Metanephros (tissue), 1 donor: Measurements from ENCODE around the gene SNAPC4. TPM values are rescaled to one million over a fixed set of nuclear protein-coding genes. Genes with fewer than 3 reads are reported as not detected.

Source experiments
- total RNA-seq: library from RNA; depleted of rRNA; stranded (reverse); fragments of >200 nt; gene quantifications from one replicate; pipeline ENCODE4 v1.2.3, GENCODE V29; 2014

Gene SNAPC4, protein sequence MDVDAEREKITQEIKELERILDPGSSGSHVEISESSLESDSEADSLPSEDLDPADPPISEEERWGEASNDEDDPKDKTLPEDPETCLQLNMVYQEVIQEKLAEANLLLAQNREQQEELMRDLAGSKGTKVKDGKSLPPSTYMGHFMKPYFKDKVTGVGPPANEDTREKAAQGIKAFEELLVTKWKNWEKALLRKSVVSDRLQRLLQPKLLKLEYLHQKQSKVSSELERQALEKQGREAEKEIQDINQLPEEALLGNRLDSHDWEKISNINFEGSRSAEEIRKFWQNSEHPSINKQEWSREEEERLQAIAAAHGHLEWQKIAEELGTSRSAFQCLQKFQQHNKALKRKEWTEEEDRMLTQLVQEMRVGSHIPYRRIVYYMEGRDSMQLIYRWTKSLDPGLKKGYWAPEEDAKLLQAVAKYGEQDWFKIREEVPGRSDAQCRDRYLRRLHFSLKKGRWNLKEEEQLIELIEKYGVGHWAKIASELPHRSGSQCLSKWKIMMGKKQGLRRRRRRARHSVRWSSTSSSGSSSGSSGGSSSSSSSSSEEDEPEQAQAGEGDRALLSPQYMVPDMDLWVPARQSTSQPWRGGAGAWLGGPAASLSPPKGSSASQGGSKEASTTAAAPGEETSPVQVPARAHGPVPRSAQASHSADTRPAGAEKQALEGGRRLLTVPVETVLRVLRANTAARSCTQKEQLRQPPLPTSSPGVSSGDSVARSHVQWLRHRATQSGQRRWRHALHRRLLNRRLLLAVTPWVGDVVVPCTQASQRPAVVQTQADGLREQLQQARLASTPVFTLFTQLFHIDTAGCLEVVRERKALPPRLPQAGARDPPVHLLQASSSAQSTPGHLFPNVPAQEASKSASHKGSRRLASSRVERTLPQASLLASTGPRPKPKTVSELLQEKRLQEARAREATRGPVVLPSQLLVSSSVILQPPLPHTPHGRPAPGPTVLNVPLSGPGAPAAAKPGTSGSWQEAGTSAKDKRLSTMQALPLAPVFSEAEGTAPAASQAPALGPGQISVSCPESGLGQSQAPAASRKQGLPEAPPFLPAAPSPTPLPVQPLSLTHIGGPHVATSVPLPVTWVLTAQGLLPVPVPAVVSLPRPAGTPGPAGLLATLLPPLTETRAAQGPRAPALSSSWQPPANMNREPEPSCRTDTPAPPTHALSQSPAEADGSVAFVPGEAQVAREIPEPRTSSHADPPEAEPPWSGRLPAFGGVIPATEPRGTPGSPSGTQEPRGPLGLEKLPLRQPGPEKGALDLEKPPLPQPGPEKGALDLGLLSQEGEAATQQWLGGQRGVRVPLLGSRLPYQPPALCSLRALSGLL (N-terminal part only)
- 9.6 TPM for total RNA-seq

GRCh38 chr9:136400038-136400834, at the start of gene SNAPC4:
Gene SNAPC4, minus strand, starts transcription at chr9:136400170. Its CDS starts 1,742 bp downstream, at chr9:136398428.

DNA sequence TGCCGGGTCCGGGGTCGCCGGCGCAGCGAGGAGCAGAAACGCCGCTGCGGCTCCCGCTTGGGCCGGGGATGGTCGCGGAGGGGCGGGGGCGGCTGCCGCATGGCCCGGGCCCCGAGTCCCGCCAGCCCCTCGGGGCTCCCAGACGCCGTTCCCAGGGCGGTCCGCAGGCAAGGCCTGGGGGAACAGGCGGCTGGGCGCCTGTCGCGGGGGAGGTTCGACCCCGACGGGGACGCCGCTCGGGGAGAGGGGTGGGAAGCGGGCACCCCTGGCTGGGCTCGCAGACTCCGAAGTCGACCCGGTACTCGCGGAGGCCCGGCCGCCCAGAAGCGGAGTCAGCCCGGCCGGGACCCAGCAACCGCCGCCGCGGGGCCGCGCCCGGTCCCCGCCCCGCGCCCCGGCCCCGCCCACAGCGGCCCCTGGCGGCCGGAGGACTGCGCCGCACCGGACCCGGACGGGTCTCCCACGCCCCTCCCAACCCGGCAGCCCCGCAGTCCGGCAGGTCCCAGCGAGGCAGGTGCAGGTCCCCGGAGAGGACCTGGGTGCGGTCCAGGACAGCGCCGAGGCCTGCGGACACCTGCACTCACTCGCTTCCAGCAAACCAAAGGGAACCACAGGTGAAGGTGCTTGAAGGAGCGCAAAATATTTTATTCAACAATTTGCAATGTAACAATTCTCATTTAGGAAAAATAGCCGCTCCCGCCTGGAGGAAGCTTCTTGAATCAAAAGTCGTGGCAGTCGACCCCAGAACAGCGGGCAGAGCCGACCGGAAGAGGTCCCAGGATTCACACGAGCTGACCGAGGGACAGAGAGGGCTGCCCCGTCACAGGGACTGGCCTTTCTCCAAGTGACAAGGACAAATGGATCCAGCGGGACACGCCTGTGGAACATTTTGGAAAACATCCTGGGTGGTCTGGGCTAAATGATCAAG, 39.8 kb upstream of the SNAPC4 start, which contains the start of gene INPP5E:
INPP5E (minus strand) TSS at position 365 of the 928 bp plus-strand sequence. CDS start 426 bp downstream, outside the sequence.

GRCh38 chr9:136410500-136411287, 10.7 kb upstream of the SNAPC4 start, which contains the start of the genes ENTR1 and PMPCA:
Gene ENTR1, minus strand, starts transcription at chr9:136410614. Its CDS starts 217 bp downstream, at chr9:136410397.
Gene PMPCA, plus strand, starts transcription at chr9:136410658. Its CDS starts 11 bp downstream, at chr9:136410669.

GRCh38 chr9:136373300-136374182, 26.4 kb downstream of the SNAPC4 start, which contains the start of gene CARD9:
Gene CARD9, minus strand, starts transcription at chr9:136373669. Its CDS starts 1,591 bp downstream, at chr9:136372078.

GRCh38 chr9:136363106-136363948, 36.6 kb downstream of the SNAPC4 start, which contains the start of gene DNLZ:
Gene DNLZ, minus strand, starts transcription at chr9:136363744. Its CDS starts 30 bp downstream, at chr9:136363714.

Other genes starting within 250 kb of the SNAPC4 start
- not detected for gene LHX3, start 195.0 kb downstream of the SNAPC4 start, total RNA-seq
- gene QSOX2, start 154.4 kb downstream of the SNAPC4 start, total RNA-seq = 11.9 TPM
- 3.0 TPM for gene CCDC187, start 96.1 kb downstream of the SNAPC4 start, total RNA-seq
- 45.0 TPM for gene GPSM1, start 72.6 kb downstream of the SNAPC4 start, total RNA-seq
- 8.4 TPM for gene DNLZ, start 36.4 kb downstream of the SNAPC4 start, total RNA-seq
- gene CARD9, start 26.5 kb downstream of the SNAPC4 start, total RNA-seq = 5.7 TPM
- 37.8 TPM for gene ENTR1, start 10.4 kb upstream of the SNAPC4 start, total RNA-seq
- gene PMPCA, start 10.5 kb upstream of the SNAPC4 start, total RNA-seq = 40.5 TPM
- gene INPP5E, start 39.7 kb upstream of the SNAPC4 start, total RNA-seq = 13.0 TPM
- gene SEC16A, start 82.9 kb upstream of the SNAPC4 start, total RNA-seq = 48.1 TPM
- gene NOTCH1, start 145.9 kb upstream of the SNAPC4 start, total RNA-seq = 89.4 TPM